Liver (tissue), 9 donors: ENCODE results near the gene LDLRAD4. TPM values are rescaled to one million over a fixed set of nuclear protein-coding genes. Genes with fewer than 3 reads are reported as not detected.

Source experiments
- DNase-seq: peaks from one replicate; pipeline ENCODE4 v3.0.0-alpha.2; 2017; ENCODE audit warnings: low spot score
- H3K27ac ChIP-seq, 2 donors: one replicate each; pipeline ENCODE4 v1.7.0; 2013; ENCODE audit warnings: inconsistent platforms in 2 of 2, low read length in 2 of 2, control low read depth in 1 of 2, low read depth in 1 of 2, mild to moderate bottlenecking in 1 of 2
- H3K27me3 ChIP-seq, 4 donors: one replicate each; pipeline versions ENCODE4 v1.6.1 to v1.7.0; 2013; ENCODE audit warnings: low read length in 3 of 4, inconsistent platforms in 1 of 4, mild to moderate bottlenecking in 1 of 4, moderate library complexity in 1 of 4; ENCODE audit not compliant: control insufficient read depth in 4 of 4, insufficient read depth in 4 of 4
- H3K36me3 ChIP-seq, 4 donors: one replicate each; pipeline versions ENCODE4 v1.6.1 to v1.7.0; 2013; ENCODE audit warnings: low read length in 3 of 4, mild to moderate bottlenecking in 3 of 4, low read depth in 1 of 4, moderate library complexity in 1 of 4; ENCODE audit not compliant: control insufficient read depth in 4 of 4, insufficient read depth in 3 of 4
- H3K4me1 ChIP-seq, 4 donors: one replicate each; pipeline versions ENCODE4 v1.6.1 to v1.7.0; 2013; ENCODE audit warnings: low read length in 3 of 4, mild to moderate bottlenecking in 3 of 4, moderate library complexity in 1 of 4; ENCODE audit not compliant: control insufficient read depth in 4 of 4, insufficient read depth in 4 of 4
- H3K4me3 ChIP-seq, 3 donors: one replicate each; pipeline versions ENCODE4 v1.6.1 to v1.7.0; 2013; ENCODE audit warnings: low read length in 3 of 3, control low read depth in 1 of 3, low read depth in 1 of 3, mild to moderate bottlenecking in 1 of 3
- H3K9ac ChIP-seq, 2 donors: one replicate each; pipeline ENCODE4 v1.7.0; 2013; ENCODE audit warnings: low read length in 2 of 2, mild to moderate bottlenecking in 2 of 2, moderate library complexity in 2 of 2, control low read depth in 1 of 2, low read depth in 1 of 2
- H3K9me3 ChIP-seq, 4 donors: one replicate each; pipeline versions ENCODE4 v1.6.1 to v1.7.0; 2013; ENCODE audit warnings: low read length in 3 of 4; ENCODE audit not compliant: control insufficient read depth in 4 of 4
- ATF3 ChIP-seq: IDR thresholded peaks from 2 replicates; pipeline ENCODE4 v1.6.1; 2016; ENCODE audit warnings: antibody characterized with exemption
- CTCF ChIP-seq: fragments of 150-350 bp; IDR thresholded peaks from 2 replicates; pipeline ENCODE4 v1.5.1; 2017; ENCODE audit warnings: improper control_type of control experiment, low read depth, low read length; ENCODE audit not compliant: missing input control
- EGR1 ChIP-seq, 2 donors: IDR thresholded peaks; 2 replicates each; pipeline ENCODE4 v1.6.1; 2016 to 2018; ENCODE audit warnings: antibody characterized with exemption in 2 of 2, low read depth in 2 of 2
- FOXA1 ChIP-seq: IDR thresholded peaks from 2 replicates; pipeline ENCODE4 v1.6.1; 2016; ENCODE audit warnings: antibody characterized with exemption
- GABPA ChIP-seq, 2 donors: IDR thresholded peaks in 1 of 2; conservative IDR thresholded peaks in 1 of 2; 2 replicates each; pipeline ENCODE4 v1.6.1; 2016; ENCODE audit warnings: antibody characterized with exemption in 2 of 2, mild to moderate bottlenecking in 1 of 2, moderate library complexity in 1 of 2
- HNF4A ChIP-seq, 2 donors: conservative IDR thresholded peaks; 2 replicates each; pipeline ENCODE4 v1.6.1; 2016; ENCODE audit warnings: antibody characterized with exemption in 2 of 2, mild to moderate bottlenecking in 2 of 2
- HNF4G ChIP-seq: IDR thresholded peaks from 2 replicates; pipeline ENCODE4 v1.6.1; 2016; ENCODE audit warnings: antibody characterized with exemption
- JUND ChIP-seq, 2 donors: IDR thresholded peaks; 2 replicates each; pipeline ENCODE4 v1.6.1; 2016; ENCODE audit warnings: antibody characterized with exemption in 2 of 2
- MAX ChIP-seq: IDR thresholded peaks from 2 replicates; pipeline ENCODE4 v1.6.1; 2016; ENCODE audit warnings: antibody characterized with exemption
- NR2F2 ChIP-seq: IDR thresholded peaks from 2 replicates; pipeline ENCODE4 v1.6.1; 2016; ENCODE audit warnings: antibody characterized with exemption
- RAD21 ChIP-seq, 2 donors: IDR thresholded peaks; 2 replicates each; pipeline ENCODE4 v1.6.1; 2016; ENCODE audit warnings: antibody characterized with exemption in 2 of 2, mild to moderate bottlenecking in 2 of 2
- REST ChIP-seq: IDR thresholded peaks from 2 replicates; pipeline ENCODE4 v1.6.1; 2016; ENCODE audit warnings: antibody characterized with exemption, mild to moderate bottlenecking
- RXRA ChIP-seq, 2 donors: IDR thresholded peaks; 2 replicates each; pipeline ENCODE4 v1.6.1; 2017 to 2018; ENCODE audit warnings: antibody characterized with exemption in 2 of 2, mild to moderate bottlenecking in 1 of 2
- TAF1 ChIP-seq: conservative IDR thresholded peaks from 2 replicates; pipeline ENCODE4 v1.6.1; 2016; ENCODE audit warnings: antibody characterized with exemption, mild to moderate bottlenecking
- YY1 ChIP-seq: IDR thresholded peaks from 2 replicates; pipeline ENCODE4 v1.6.1; 2016; ENCODE audit warnings: antibody characterized with exemption, mild to moderate bottlenecking
- ZBTB33 ChIP-seq: IDR thresholded peaks from 2 replicates; pipeline ENCODE4 v1.6.1; 2016; ENCODE audit warnings: antibody characterized with exemption
- WGBS: extraction: QIAGEN DNeasy Blood & Tissue Kit; methylation state at CpG from one replicate; pipeline ENCODE4 v1.1.7; 2013; 5-methylcytosine and 5-hydroxymethylcytosine counted together
- polyA plus RNA-seq, 2 donors: library from polyadenylated mRNA; stranded (reverse) in 1 of 2; unstranded in 1 of 2; fragments of 200-250 nt in 1 of 2; fragments of >200 nt in 1 of 2; fragmentation: Nextera tagmentation in 1 of 2; extraction: Ambion mirVana in 1 of 2; gene quantifications; one replicate each; pipeline versions ENCODE4 v1.2.1 to v1.2.3, GENCODE V29; 2013 to 2015
- total RNA-seq, 2 donors: library from RNA; depleted of rRNA; stranded (reverse); fragments of >200 nt; gene quantifications; one replicate each; pipeline ENCODE4 v1.2.3, GENCODE V29; 2014
- donor health status: healthy.
- donor health status: healthy.
- donor health status: healthy.
- donor health status: healthy.
- donor health status: healthy.

LDLRAD4 gene
- total and polyA plus RNA-seq, 4 donors = 4.8 to 41.7 (median 12.7) TPM

GRCh38 chr18:13453714-13454113 lies 235.2 kb downstream of the LDLRAD4 start:
- TF ChIP-seq JUND (IDR thresholded peaks at IDR 0.05) (no peak), HNF4A (conservative IDR thresholded peaks at IDR 0.05) (no peak), GABPA (IDR thresholded peaks at IDR 0.05 in 1 of 2, conservative IDR thresholded peaks at IDR 0.05 in 1 of 2) (no peak), TAF1 (no peak), ATF3 (no peak), RXRA (IDR thresholded peaks at IDR 0.05) (no peak), MAX (no peak), YY1 (no peak), CTCF (no peak), HNF4G (no peak), RAD21 (IDR thresholded peaks at IDR 0.05) (no peak), EGR1 (IDR thresholded peaks at IDR 0.05; ENCODE audit: low read depth in 2 of 2) (no peak), NR2F2 (no peak), REST (no peak)
- H3K36me3 ChIP-seq = no peaks in the 10 kb centered on the region
- H3K27me3 ChIP-seq = no peaks in the 10 kb centered on the region
- DNase-seq = no peak
- H3K9ac ChIP-seq = no peak overlapping the region
- no peak overlapping the region for H3K4me3 ChIP-seq
- H3K27ac ChIP-seq = peak overlapping the region; percentile 21 to 54
- H3K9me3 ChIP-seq = no peaks in the 10 kb centered on the region
- H3K4me1 ChIP-seq = peaks cover 6 to 36% (median 21%) of the 10 kb centered on the region in 4 donors
- 90% methylated on average over 18 of the region's 18 CpGs for WGBS

- Histone ChIP-seq H3K27me3 (no peaks in the 10 kb centered on the region), H3K4me1 (peaks cover 6 to 36% (median 21%) of the 10 kb centered on the region in 4 donors), H3K27ac (no peak overlapping the region), H3K4me3 (no peak overlapping the region), H3K36me3 (no peaks in the 10 kb centered on the region), H3K9ac (no peak overlapping the region), H3K9me3 (no peaks in the 10 kb centered on the region)
- 95% methylated on average over 12 of the region's 12 CpGs for WGBS
- no peak for DNase-seq
- TF ChIP-seq FOXA1 = no peak
- TF ChIP-seq CTCF = no peak
- TF ChIP-seq ZBTB33 = no peak
- TF ChIP-seq RXRA (IDR thresholded peaks at IDR 0.05) = no peak
- TF ChIP-seq REST = no peak
- TF ChIP-seq HNF4A (conservative IDR thresholded peaks at IDR 0.05) = no peak
Observed at GRCh38 chr18:13454363-13455150, 236.0 kb downstream of the LDLRAD4 start.
